Adrenal gland (tissue), 5 donors: ENCODE measurements around the gene TPBGL.

Experiments
- POLR2A ChIP-seq, 2 donors: fragments of 450-650 bp; IDR thresholded peaks; one replicate each; pipeline ENCODE4 v1.6.1; 2017; ENCODE audit warnings: antibody characterized with exemption in 2 of 2, mild to moderate bottlenecking in 2 of 2, moderate library complexity in 1 of 2
- TF ChIP-seq, protein P1 (sequence below), 6 experiments: fragments of 450-650 bp in 4 of 6; fragments of 200-600 bp in 2 of 6; sonication (generic) in 1 of 6; IDR thresholded peaks; 1 replicate in 5 of 6; 2 replicates in 1 of 6; pipeline versions ENCODE4 v1.5.1 to v1.8.0; 2016 to 2021; ENCODE audit warnings: antibody characterized with exemption in 6 of 6, mild to moderate bottlenecking in 2 of 6, moderate library complexity in 1 of 6
- donor health status: DM: no; HTN: no; CAD: no.

DNA sequence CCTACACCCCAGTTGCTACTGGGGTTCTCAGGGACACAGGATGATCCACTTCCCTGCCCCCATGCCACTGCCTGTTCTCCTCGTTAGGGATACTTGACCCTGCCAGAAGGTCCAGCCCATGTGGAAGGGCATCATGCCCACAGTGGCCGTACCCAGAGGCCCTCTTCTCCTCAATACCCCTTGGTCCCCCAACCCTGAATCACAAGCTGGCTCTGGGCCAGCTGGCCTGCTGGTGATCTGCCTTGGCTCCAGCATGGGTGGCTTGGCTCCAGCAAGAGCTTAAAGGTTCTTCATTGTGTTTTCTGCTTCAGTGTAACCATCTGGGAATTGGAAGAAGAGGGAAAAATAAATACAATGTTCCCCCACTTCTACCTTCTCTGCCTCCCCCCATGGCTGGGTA is 11.1 kb upstream of the TPBGL start:
- TF ChIP-seq, protein P1, sequence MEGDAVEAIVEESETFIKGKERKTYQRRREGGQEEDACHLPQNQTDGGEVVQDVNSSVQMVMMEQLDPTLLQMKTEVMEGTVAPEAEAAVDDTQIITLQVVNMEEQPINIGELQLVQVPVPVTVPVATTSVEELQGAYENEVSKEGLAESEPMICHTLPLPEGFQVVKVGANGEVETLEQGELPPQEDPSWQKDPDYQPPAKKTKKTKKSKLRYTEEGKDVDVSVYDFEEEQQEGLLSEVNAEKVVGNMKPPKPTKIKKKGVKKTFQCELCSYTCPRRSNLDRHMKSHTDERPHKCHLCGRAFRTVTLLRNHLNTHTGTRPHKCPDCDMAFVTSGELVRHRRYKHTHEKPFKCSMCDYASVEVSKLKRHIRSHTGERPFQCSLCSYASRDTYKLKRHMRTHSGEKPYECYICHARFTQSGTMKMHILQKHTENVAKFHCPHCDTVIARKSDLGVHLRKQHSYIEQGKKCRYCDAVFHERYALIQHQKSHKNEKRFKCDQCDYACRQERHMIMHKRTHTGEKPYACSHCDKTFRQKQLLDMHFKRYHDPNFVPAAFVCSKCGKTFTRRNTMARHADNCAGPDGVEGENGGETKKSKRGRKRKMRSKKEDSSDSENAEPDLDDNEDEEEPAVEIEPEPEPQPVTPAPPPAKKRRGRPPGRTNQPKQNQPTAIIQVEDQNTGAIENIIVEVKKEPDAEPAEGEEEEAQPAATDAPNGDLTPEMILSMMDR (IDR thresholded peaks at IDR 0.05), result no peak
- no peak for TF ChIP-seq POLR2A (IDR thresholded peaks at IDR 0.05)
